ENCODE results near the gene PIK3CG.
"Not testable (repeated sequence)": the region's sequence is repeated elsewhere in the genome, so short reads cannot be mapped to it uniquely, and the experiment has no call there.

The PIK3CG gene

DNA sequence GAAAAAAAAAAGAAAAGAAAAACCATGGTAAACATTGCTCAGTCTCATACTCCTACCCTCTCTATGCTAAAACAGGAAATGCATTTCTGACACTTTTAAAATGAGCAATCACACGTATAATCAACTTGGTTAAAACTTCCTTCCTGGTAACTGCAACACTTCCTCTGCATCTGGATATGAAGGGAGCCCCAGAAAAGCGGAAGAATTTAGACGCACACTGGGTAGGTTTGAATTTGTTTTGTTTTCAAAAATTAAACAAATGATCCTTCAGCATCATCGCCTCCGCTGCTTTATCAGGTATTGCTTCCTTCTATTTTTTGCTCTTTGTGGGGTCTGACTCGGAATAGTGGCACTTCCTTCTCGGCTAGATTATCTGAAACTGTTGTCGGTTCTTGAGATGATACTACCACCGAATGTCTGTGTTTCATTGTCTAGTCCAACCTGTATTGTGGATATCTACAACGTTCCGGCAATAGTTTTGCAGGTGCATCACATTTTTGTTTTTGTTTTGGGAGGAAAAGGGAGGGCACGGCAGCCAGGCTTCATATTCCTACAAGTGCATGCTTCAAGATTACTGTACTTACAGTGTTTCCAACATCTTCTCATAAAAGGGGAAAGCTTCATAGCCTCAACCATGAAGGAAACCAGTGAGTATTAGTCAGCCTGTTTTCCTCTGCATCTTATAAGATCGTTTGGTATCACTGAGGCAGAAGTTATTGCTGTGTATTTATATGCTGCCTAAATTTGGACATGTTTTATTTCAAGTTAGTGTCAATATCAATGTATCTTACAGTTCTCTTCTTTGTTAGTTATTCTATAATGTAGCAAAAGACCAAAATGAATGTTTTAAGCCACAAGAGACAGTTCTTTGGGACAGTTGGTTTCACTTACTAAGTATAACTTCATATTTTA, at the start of gene PIK3CG:
PIK3CG (plus strand) TSS at position 153 of the 912 bp plus-strand sequence. CDS start 2,280 bp downstream, outside the sequence.
- DNase-seq, result peak in 1 of 56 donors; percentile 6

DNA sequence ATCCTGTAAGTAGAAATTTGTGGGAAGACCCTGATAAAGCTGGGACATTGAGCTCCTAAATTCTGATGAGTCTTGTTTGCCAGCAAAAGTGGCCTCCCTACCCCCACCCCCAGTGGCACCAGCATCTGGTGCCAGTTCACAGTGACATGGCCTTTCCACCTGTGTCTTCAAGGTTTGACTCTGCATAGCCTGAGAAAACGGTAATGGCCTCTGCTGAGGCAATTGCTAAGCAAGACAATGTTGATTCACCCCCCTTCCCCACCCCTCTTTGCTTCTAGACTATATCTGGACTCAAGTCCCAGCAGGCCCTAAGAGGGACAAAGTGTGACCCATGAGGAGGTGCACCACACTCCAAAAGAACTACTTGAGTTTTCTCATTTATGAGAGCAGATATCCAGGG, 48.0 kb upstream of the PIK3CG start:
- DNase-seq, result no peak

DNA sequence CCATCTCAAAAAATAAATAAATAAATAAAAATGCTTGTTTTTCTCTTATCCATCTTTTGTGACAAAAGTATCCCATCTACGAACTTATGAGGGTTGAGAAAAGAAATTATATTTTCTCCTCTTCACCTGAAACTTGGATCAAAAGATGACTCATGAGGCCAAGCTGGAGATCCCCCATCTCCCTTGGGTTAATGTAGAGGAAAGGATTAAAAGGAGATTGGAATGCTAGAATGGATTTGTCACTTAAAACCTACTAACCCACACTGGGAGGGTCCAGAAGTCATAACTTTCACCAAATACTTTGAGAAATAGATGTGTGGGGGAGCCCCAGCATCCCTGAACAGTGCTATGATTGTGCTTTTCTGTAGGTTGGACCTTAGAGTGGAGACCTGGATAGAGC, 46.3 kb upstream of the PIK3CG start:
- DNase-seq, result no peak

DNA sequence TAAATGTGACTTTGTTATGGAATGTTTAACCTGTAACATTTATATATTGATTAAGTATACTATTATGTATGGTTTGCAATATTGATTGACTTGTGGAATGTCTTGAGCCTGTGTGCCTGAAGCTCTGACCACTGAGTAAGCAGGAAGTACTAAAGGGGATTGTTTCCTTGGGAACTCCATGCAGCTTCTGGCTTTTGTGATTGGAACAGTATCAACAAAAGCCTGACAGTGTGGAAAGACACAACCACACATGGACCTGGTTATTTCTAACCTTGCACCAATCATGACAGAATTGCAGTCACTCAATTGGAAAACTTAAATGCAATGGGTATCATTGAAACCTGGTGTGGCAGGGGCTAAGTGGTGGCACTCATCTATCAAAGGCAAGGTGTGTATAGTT, 45.5 kb upstream of the PIK3CG start:
- no peak for DNase-seq

DNA sequence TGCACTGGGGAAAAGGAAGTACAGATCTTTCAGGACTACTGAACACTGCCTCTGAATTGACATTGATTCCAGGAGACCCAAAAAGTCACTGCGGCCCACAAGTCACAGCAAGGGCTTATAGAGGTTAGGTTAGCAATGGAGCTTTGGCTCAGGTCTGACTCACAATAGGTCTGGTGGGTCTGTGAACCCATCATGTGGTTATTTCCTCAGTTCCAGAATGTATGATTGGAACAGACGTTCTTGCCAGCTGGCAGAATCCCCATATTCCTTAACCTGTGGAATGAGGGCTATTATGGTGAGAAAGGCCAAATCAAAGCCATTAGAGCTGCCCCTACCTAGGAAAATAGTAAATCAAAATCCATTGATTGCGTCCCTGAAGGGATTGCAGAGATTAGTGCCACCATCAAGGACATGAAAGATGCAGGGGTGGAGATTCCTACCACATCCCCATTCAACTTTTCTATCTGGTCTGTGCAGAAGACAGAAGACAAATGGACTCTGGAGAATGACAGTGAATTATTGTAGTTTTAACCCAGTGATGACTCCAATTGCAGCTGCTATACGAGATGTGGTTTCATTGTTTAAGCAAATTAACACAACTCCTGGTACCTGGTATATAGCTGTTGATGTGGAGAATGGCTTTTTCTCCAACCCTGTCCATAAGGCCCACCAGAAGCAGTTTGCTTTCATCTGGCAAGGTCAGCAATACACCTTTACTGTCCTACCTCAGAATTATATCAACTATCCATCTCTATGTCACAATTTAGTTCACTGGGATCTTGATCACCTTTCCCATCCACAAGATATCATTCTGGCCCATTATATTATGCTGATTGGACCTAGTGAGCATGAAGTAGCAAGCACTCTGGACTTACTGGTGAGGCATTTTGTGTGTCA, 44.5 kb upstream of the PIK3CG start:
- DNase-seq, result no peak

DNA sequence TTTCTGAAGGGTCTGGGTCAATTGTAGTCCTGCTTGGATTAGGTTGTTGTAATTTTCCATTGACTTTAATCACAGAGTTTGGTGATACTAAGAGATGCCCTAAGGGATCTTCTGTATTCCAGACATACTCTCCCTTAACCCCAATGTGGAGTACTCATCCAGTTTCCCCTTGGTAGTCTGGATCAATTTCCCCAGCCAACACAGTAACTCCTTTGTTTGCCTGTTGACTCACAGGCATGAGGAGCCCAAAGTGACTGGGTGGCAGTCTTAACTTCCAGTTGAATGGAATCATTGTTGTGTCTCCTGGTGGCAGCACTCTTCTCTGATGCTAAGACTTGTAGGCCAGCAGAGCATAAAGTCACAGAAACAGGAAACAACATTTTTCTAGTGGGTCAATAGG, 41.5 kb upstream of the PIK3CG start:
- DNase-seq, result no peak

DNA sequence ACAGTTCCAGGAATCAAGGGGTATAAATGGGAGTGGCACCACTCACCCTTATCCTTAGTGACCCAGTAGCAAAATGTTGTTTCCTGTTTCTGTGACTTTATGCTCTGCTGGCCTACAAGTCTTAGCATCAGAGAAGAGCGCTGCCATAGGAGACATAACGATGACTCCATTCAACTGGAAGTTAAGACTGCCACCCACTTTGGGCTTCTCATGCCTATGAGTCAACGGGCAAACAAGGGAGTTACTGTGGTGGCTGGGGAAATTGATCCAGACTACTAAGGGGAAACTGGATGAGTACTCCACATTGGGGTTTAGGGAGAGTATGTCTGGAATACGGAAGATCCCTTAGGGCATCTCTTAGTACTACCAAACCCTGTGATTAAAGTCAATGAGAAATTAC, 40.6 kb upstream of the PIK3CG start:
- no peak for DNase-seq

DNA sequence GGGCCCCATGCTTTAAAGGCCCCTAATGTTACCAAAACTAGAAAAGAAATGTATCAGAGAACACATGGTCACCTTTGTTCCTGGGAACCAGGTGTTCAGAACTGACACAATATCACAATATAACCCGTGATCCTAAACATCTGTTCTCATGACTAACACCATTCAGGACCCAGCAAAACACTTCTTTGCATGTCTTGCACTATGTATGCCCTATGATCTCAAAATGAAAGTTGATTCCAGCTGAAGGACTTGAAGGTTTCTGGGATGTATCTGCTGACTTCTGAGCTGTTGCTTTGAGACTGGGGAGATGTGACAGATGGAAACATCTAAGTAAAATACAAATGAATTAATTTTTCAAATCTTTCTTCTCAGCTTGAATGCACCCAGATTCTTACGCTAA, 37.5 kb upstream of the PIK3CG start:
- DNase-seq, result no peak

DNA sequence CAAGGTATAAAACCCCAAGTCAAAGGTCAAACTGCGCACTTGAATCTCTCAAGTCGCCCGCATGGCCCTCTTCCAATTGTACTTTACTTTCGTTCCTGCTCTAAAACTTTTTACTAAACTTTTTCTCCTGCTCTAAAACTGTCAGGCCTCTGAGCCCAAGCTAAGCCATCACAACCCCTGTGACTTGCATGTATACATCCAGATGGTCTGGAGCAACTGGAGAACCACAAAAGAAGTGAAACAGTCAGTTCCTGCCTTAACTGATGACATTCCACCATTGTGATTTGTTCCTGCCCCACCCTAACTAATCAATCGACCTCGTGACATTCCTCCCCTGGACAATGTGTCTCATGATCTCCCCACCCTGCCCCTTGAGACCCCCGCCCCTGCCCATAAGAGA, 35.6 kb upstream of the PIK3CG start:
- DNase-seq, result no peak

DNA sequence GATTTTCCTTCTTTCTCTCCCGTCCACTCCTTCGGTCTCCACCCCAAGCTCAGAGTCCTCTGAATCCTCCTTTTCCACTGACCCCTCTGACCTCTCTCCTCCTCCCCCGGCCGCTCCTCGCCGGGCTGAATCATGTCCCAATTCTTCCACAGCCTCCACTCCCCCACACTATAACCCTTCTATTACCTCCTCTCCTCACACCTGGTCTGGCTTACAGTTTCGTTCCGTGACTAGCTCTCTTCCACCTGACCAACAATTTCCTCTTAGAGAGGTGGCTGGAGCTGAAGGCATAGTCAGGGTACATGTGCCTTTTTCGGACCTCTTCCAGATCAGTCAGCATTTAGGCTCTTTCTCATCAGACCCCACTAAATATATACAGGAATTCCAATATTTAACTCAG, 34.2 kb upstream of the PIK3CG start:
- DNase-seq, result not testable (repeated sequence)

DNA sequence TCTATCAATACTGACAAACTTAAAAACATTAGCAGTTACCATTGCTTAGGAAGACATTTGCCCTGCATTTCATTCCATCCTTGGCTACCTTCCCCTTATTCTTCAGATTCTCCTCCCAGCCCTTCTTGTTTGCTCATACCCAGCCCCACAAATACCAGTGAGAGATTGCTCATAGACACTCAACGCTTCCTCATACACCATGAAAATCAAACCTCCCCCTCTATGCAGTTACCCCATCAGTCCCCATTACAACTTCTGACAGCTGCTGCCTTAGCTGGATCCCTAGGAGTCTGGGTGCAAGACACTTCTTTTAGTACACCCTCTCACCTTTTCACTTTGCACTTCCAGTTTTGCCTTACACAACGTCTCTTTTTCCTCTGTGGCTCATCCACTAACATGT, 28.3 kb upstream of the PIK3CG start:
- DNase-seq, result no peak

DNA sequence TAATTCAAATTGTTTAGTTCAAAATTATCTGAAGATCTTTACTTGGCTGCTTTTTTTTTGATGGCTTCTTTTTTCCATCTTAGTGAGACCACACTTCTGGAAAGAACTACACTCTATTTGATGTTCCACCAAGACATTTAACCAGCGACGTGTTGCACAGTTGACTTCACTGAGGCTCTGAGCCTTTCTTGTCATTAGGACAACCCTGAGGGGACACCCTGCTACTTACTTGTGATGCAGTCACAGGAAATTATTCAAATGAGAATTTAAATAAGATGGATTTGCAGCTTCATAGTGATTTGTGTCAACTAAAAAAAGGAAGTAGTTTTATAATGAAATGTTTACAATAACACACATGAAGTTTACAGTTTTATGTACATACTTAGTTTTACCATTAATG, 25.6 kb upstream of the PIK3CG start:
- DNase-seq, result no peak

DNA sequence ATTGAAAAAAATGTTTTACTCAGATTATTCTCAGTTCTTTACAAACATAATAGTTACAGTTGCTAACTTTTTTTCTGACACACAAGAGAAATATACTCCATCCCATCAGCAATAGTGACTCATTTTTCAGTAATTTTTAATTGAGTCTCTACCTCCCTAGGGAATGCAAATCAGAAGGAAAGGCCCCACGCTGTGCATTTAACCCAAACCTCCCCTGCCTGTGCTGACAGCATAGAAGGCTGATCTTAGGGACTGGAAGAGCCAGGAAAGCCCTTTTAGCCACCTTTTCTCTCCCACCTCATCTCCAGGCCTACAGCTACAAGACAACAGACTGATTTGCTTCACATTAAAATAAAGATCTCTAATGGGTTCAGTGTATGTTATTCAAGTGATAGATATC, 24.7 kb upstream of the PIK3CG start:
- no peak for DNase-seq

DNA sequence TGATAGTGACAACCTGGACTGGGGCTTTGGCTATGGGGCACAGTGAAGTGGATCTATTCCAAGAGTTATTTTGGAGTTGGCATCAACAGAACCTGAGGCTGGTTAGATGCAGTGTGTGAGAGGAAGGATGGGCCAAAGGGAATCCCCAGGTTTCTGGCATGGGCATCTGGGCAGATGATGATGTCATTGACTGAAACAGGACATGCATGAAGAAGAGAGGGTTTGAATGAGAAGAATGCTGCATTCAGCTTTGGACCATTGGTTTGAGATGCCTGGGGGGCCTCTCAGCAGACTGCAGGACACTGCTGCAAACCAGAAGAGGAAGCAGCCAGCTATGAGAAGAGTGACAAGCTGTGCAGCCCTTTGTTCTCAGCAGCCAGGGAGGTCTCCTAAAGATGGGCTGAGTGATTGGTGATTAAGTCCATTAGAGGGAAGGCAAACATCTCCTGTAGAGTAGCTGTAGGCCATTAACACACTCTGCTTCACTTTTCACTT, 23.1 kb upstream of the PIK3CG start:
- no peak for DNase-seq

DNA sequence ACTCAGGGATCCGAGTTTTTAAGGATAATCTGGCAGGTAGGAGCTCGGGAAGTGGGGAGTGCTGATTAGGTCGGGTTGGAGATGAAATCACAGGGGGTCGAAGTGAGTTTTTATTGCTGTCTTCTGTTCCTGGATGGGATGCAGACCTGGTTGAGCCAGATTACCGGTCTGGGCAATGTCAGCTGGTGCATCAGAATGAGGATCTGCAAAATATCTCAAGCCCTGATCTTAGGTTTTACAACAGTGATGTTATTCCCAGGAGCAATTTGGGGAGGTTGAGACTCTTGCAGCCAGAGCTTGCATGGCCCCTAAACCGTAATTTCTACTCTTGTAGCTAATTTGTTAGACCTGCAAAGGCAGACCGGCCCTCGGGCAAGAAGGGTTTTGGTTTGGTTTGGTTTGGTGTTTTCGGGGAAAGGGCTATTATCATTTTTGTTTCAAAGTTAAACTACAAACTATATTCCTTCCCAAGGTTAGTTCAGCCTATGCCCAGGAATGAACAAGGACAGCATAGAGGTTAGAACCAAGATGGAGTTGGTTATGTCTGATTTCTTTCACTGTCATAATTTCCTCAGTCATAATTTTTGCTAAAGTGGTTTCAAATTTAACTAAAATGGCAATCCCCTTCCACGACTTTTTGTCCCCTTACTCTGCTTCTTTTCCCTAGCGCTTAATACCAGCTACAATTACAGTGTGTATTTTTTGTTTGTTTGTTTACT, 20.6 kb upstream of the PIK3CG start:
- no peak for DNase-seq

DNA sequence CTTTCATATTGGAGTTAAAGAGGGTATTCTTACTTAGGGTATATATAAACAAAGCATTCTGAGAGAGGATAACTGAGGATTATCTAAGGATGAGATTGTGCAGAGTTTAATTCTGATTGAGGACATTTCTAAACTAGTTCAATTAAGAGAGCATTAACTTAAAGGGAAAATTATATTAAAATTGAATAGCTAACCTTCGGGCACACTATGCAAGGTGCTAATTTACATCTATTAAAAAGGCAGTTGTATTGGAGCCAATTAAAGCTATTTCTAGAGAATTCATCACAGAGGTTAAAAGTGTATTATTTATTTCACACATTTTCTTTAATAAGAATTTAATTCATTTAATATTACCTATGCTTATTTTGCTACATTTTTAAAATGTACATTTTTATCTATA, 17.0 kb upstream of the PIK3CG start:
- DNase-seq, result no peak

DNA sequence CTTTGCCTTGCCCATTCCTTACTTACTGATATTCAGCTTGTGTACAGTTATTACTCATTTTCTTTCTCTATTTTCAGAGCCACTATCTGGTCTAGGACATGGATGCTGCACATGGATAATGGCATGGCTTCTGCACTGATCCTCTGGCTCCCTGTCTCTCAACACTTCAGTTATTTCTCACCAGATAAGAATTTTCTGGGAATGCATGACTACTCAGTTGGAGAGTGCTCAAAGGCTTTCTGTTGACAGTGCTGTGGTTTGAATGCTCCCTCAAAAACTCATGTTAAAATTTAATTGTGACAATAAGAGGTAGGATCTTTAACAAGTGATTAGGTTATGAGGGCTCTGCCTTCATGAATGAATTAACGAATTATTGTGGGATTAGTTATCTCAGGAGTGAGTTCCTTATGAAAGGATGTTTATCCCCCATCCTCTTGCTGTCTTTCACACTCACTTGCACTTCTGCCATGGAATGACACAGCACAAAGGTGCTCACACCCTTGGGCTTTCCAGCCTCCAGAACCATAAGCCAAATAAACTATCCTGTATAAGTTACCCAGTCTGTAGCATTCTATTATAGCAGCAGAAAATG, 16.1 kb upstream of the PIK3CG start:
- DNase-seq, result no peak

DNA sequence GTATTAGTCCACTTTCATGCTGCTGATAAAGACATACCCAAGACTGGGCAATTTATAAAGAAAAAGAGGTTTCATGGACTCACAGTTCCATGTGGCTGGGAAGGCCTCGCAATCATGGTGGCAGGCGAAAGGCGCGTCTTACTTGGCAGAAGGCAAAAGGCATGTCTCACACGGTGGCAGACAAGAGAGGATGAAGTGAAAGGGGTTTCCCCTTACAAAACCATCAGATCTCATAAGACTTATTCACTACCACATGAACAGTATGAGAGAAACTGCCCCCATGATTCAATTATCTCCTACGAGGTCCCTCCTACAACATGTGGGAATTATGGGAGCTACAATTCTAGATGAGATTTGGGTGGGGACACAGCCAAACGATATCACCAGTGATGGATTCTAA, 13.4 kb upstream of the PIK3CG start:
- not testable (repeated sequence) for DNase-seq

DNA sequence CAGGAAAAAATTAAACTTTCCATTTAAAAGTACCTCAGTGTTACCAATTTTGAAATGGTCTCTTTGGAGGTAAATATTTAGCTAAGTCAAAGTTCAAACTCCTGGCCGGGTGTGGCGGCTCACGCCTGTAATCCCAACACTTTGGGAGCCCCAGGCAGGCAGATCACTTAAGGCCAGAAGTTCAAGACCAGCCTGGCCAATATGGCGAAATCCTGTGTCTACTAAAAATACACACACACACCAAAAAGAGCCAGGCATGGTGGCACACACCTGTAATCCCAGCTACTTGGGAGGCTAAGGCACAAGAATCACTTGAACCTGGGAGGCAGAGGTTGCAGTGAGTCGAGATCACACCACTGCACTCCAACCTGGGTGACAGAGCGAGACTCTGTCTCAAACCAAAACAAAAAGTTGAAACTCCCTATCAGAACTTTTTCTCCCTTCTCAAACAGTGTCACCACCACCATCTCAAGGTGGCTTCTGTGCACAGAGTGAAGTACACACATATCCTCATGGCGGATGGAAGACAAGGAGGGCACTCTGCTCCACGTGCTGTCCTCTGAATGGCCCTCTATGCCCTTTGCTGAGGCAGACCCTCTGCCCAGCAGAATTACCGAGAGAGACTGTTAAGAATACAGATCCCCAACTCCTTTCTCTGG, 11.7 kb upstream of the PIK3CG start:
- no peak for DNase-seq

DNA sequence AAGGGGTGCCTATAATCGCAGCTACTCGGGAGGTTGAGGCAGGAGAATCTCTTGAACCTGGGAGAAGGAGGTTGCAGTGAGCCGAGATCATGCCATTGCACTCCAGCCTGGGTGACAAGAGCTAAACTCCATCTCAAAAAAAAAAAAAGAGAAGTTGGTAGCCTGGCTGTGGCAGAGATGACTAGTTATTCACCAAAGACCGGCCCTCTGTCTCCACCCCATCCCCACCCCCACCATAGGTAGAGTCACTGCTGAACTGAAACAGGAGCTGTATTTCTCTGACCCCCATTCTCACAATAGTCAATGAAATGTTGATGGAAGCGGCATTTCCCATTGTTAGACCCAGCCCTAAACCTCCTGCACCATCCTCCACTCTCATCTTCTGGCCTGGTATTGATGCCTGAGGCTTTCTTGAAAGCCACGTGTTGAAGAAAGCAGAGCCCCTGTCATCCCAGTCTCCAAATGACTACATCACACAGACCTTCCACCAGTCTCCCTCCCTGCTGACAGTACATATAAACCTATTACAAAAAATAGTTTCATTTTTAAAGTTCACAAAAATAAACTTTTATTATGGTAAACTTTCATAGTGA, 9.4 kb upstream of the PIK3CG start:
- no peak for DNase-seq

Data from amygdala (tissue), 56 donors.